ENCODE data around the gene FOXN3. TPM values are rescaled to one million over a fixed set of nuclear protein-coding genes. Genes with fewer than 3 reads are reported as not detected.

The FOXN3 gene
- total RNA-seq, 2 donors from 2014 or later = 61.2 to 84.1 TPM

- peaks cover 6% of the 10 kb centered on the region for H3K36me3 Mint-ChIP-seq (ENCODE audit: low read depth)
- Histone ChIP-seq H3K9me3 (ENCODE audit: control insufficient read depth, low read length) (no peaks in the 10 kb centered on the region), H3K9ac (ENCODE audit: extremely low read depth, low read length, poor library complexity, severe bottlenecking) (no peak overlapping the region), H3K4me3 (ENCODE audit: low read length) (no peak overlapping the region), H3K27ac (ENCODE audit: low read depth, low read length) (no peak overlapping the region), H3K27me3 (ENCODE audit: control insufficient read depth, insufficient read depth, low read length, poor library complexity, severe bottlenecking) (no peaks in the 10 kb centered on the region), H3K36me3 (ENCODE audit: control insufficient read depth, insufficient read depth, low read length) (no peaks in the 10 kb centered on the region), H3K4me1 (ENCODE audit: control insufficient read depth, insufficient read depth, low read length) (peaks cover 5% of the 10 kb centered on the region)
- no peaks in the 10 kb centered on the region for H3K9me3 Mint-ChIP-seq
- H3K4me1 Mint-ChIP-seq = peaks cover 14% of the 10 kb centered on the region
- no peaks in the 10 kb centered on the region for H3K27me3 Mint-ChIP-seq (ENCODE audit: insufficient read depth)
- WGBS, 2 experiments (ENCODE audit: insufficient coverage in 1 of 2, insufficient read length in 1 of 2) = 87 to 93% methylated on average over 14 of the region's 14 CpGs
- no peak overlapping the region for H3K4me3 Mint-ChIP-seq
- DNase-seq = no peak
- no peak for TF ChIP-seq CTCF (conservative IDR thresholded peaks at IDR 0.05)
- H3K27ac Mint-ChIP-seq = no peak overlapping the region
Observed at GRCh38 chr14:89214221-89214965, 202.6 kb downstream of the FOXN3 start.

- Histone ChIP-seq H3K27ac (ENCODE audit: low read depth, low read length) (no peak overlapping the region), H3K36me3 (ENCODE audit: control insufficient read depth, insufficient read depth, low read length) (no peaks in the 10 kb centered on the region), H3K27me3 (ENCODE audit: control insufficient read depth, insufficient read depth, low read length, poor library complexity, severe bottlenecking) (no peaks in the 10 kb centered on the region), H3K4me3 (ENCODE audit: low read length) (no peak overlapping the region), H3K9ac (ENCODE audit: extremely low read depth, low read length, poor library complexity, severe bottlenecking) (no peak overlapping the region), H3K4me1 (ENCODE audit: control insufficient read depth, insufficient read depth, low read length) (peaks cover 17% of the 10 kb centered on the region), H3K9me3 (ENCODE audit: control insufficient read depth, low read length) (no peaks in the 10 kb centered on the region)
- Mint-ChIP-seq H3K36me3 (ENCODE audit: low read depth) (peaks cover 5% of the 10 kb centered on the region), H3K9me3 (no peaks in the 10 kb centered on the region), H3K27me3 (ENCODE audit: insufficient read depth) (no peaks in the 10 kb centered on the region), H3K4me1 (peaks cover 23% of the 10 kb centered on the region), H3K27ac (no peak overlapping the region), H3K4me3 (no peak overlapping the region)
- DNase-seq = no peak
- TF ChIP-seq CTCF (conservative IDR thresholded peaks at IDR 0.05) = no peak
- 78 to 100% methylated on average over 1 to 6 of the region's 6 CpGs for WGBS, 2 experiments (ENCODE audit: insufficient coverage in 1 of 2, insufficient read length in 1 of 2)
Observed at GRCh38 chr14:89212386-89213235, 204.4 kb downstream of the FOXN3 start.

DNA sequence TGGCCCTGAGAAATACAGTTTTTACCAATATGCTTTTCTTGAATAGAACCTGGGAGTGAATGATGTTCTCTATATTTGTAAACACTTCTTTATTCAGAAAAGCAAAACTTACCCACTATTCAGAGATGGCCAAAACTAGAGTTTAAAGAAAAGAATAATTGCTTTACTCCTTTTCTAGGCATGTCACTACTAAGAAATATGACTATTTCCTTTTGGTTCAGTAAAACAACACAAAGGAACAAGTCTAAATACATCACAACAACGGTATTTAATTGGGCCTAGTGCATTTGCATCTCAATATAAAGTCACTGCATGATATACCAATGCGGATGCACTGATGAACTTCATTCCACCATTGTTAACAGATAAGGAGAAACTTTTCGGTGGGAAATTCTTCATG, 207.5 kb downstream of the FOXN3 start:
- Mint-ChIP-seq H3K4me3 (no peak overlapping the region), H3K4me1 (peaks cover 25% of the 10 kb centered on the region), H3K36me3 (ENCODE audit: low read depth) (peaks cover 23% of the 10 kb centered on the region), H3K27ac (no peak overlapping the region), H3K9me3 (no peaks in the 10 kb centered on the region), H3K27me3 (ENCODE audit: insufficient read depth) (no peaks in the 10 kb centered on the region)
- no peak for TF ChIP-seq CTCF (conservative IDR thresholded peaks at IDR 0.05)
- H3K36me3 ChIP-seq (ENCODE audit: control insufficient read depth, insufficient read depth, low read length) = peaks cover 8% of the 10 kb centered on the region
- no peak overlapping the region for H3K9ac ChIP-seq (ENCODE audit: extremely low read depth, low read length, poor library complexity, severe bottlenecking)
- H3K4me1 ChIP-seq (ENCODE audit: control insufficient read depth, insufficient read depth, low read length) = peaks cover 17% of the 10 kb centered on the region
- no peak overlapping the region for H3K27ac ChIP-seq (ENCODE audit: low read depth, low read length)
- 85 to 90% methylated on average over 2 to 3 of the region's 3 CpGs for WGBS, 2 experiments (ENCODE audit: insufficient coverage in 1 of 2, insufficient read length in 1 of 2)
- DNase-seq = no peak
- H3K4me3 ChIP-seq (ENCODE audit: low read length) = no peak overlapping the region
- no peaks in the 10 kb centered on the region for H3K27me3 ChIP-seq (ENCODE audit: control insufficient read depth, insufficient read depth, low read length, poor library complexity, severe bottlenecking)
- no peaks in the 10 kb centered on the region for H3K9me3 ChIP-seq (ENCODE audit: control insufficient read depth, low read length)
